Measurements from ENCODE around the gene GLRX. TPM values are rescaled to one million over a fixed set of nuclear protein-coding genes. Genes with fewer than 3 reads are reported as not detected.

GLRX gene
- total RNA-seq, 1 experiment from 2014 or later = 17.9 TPM

DNA sequence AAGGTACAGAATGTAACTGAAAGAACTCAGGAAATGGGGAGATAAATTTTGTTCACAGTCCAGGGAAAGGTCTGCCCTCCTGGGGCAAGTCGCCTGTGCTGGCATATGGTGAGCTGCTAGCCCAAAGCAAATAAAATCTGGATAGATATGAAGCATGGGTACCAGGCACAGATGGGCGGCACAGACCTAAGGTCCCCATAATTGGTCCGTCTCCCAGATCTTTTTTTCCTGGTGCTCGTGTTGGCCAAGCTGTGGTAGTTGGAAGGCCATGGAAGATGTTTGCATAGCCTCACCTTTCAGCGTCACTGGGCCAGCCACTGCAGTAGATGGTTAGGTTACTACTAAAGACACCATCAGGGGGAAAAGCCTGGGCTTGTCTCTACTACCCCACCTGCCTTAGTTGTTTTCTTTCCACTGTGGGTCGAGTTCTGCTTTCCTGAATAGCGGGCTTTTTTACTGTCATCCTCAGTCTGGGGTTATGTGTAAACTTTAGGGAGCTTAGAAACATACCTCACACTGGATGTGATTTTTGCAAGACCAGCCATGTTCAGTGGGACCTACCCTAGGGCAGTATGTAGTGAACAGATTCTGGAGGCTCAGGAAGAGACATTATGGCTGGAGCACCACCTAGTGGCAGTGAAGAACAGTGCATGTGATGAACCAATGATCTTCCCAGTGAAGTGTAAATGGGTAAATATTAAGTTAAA lies 24.2 kb upstream of the GLRX start:
- CTCF ChIA-PET = interaction anchor here (0.6 to 3.5 kb wide), 5 partner anchors 9 to 202 kb away, joined by 3 to 35 read pairs (median 3); partner anchors contain the start of gene RFESD
- H3K36me3 ChIP-seq (ENCODE audit: control insufficient read depth, insufficient read depth, low read length) = no peaks in the 10 kb centered on the region
- Mint-ChIP-seq H3K27me3 (ENCODE audit: insufficient read depth, unreplicated experiment) (no peaks in the 10 kb centered on the region), H3K9me3 (ENCODE audit: unreplicated experiment) (no peaks in the 10 kb centered on the region), H3K4me1 (ENCODE audit: low read depth, unreplicated experiment) (no peaks in the 10 kb centered on the region), H3K4me3 (ENCODE audit: unreplicated experiment) (no peak overlapping the region), H3K36me3 (ENCODE audit: insufficient read depth, unreplicated experiment) (no peaks in the 10 kb centered on the region), H3K27ac (ENCODE audit: unreplicated experiment) (no peak overlapping the region)
- POLR2A ChIA-PET = no interaction called here
- TF ChIP-seq CTCF (IDR thresholded peaks at IDR 0.05; ENCODE audit: insufficient read depth in 1 of 2, low read depth in 1 of 2, low read length in 1 of 2, severe bottlenecking in 1 of 2, unreplicated experiment in 1 of 2) = peak; percentile 91 to 92
- H3K4me3 ChIP-seq (ENCODE audit: low read depth, low read length) = no peak overlapping the region
- no peaks in the 10 kb centered on the region for H3K27me3 ChIP-seq (replicated peaks; ENCODE audit: control insufficient read depth, insufficient read depth, low read length)
- H3K9me3 ChIP-seq = no peaks in the 10 kb centered on the region
- H3K4me1 ChIP-seq = no peaks in the 10 kb centered on the region
- DNase-seq = peak; percentile 66 to 78
- intact Hi-C loops (cut with micrococcal nuclease; ENCODE audit: unreplicated experiment) = loop anchor here (1.0 to 10.0 kb wide), 6 partner anchors 11 to 292 kb away; partner anchors contain the start of genes ARSK, GLRX and SKIC3
- BruUV-seq (replicated peaks) = no TSS peak

DNA sequence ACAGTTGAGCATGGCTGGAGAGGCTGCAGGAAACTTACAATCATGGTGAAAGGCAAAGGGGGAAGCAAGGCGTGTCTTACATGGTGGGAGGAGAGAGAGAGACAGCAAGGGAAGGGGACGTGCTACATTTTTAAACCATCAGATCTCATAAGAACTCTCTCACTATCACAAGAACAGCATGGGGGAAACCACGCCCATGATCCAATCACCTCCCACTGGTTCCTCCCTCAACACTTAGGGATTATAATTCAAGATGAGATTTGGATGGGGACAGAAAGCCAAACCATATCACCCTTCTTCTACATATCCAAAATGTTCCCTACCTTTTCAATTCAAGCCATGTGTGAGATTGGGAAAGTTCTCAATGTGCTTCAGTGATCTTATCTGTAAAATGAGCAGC lies 22.9 kb upstream of the GLRX start:
- no peaks in the 10 kb centered on the region for H3K27me3 ChIP-seq (replicated peaks; ENCODE audit: control insufficient read depth, insufficient read depth, low read length)
- H3K9me3 ChIP-seq = no peaks in the 10 kb centered on the region
- Mint-ChIP-seq H3K9me3 (ENCODE audit: unreplicated experiment) (no peaks in the 10 kb centered on the region), H3K27ac (ENCODE audit: unreplicated experiment) (no peak overlapping the region), H3K4me1 (ENCODE audit: low read depth, unreplicated experiment) (no peaks in the 10 kb centered on the region), H3K36me3 (ENCODE audit: insufficient read depth, unreplicated experiment) (no peaks in the 10 kb centered on the region), H3K4me3 (ENCODE audit: unreplicated experiment) (no peak overlapping the region), H3K27me3 (ENCODE audit: insufficient read depth, unreplicated experiment) (no peaks in the 10 kb centered on the region)
- DNase-seq = no peak
- ChIA-PET POLR2A (no interaction called here), CTCF (no interaction called here)
- no TSS peak for BruUV-seq (replicated peaks)
- TF ChIP-seq CTCF (IDR thresholded peaks at IDR 0.05; ENCODE audit: insufficient read depth in 1 of 2, low read depth in 1 of 2, low read length in 1 of 2, severe bottlenecking in 1 of 2, unreplicated experiment in 1 of 2) = no peak
- H3K4me3 ChIP-seq (ENCODE audit: low read depth, low read length) = no peak overlapping the region
- intact Hi-C loops (cut with micrococcal nuclease; ENCODE audit: unreplicated experiment) = loop anchor here (10.0 kb wide), 1 partner anchor 291 kb away; the partner anchor contains the start of genes ARSK and SKIC3
- H3K4me1 ChIP-seq = no peaks in the 10 kb centered on the region
- no peaks in the 10 kb centered on the region for H3K36me3 ChIP-seq (ENCODE audit: control insufficient read depth, insufficient read depth, low read length)

DNA sequence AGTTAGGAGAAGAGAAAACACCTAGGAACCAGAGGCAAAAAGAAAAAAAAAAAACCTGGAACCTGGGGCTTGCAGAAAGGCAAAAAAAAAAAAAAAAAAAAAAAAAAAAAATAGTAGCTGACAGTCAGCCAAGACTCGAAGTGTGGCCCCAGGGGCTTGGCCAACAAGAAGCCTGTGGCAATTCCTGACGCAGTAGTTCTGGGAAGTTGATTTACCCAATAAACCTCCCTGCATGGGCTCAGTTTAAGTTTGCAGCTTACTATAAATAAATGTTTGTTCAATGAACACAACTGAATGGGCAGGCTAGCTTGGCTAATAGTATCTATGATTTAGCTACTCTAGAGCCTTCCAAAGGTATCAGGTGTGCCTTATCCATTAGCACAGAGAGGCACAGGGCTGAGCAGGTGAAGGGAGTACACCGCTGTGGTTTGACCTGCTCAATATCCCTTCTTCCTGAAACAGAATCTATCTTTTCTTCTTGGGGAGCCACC lies 21.3 kb upstream of the GLRX start:
- Histone ChIP-seq H3K27me3 (replicated peaks; ENCODE audit: control insufficient read depth, insufficient read depth, low read length) (no peaks in the 10 kb centered on the region), H3K4me1 (no peaks in the 10 kb centered on the region), H3K9me3 (no peaks in the 10 kb centered on the region), H3K36me3 (ENCODE audit: control insufficient read depth, insufficient read depth, low read length) (no peaks in the 10 kb centered on the region), H3K4me3 (ENCODE audit: low read depth, low read length) (no peak overlapping the region)
- H3K27ac Mint-ChIP-seq (ENCODE audit: unreplicated experiment) = no peak overlapping the region
- ChIA-PET CTCF (interaction anchor here (2.0 kb wide), 1 partner anchor 63 kb away, joined by 12 read pairs; no protein-coding TSS in a partner anchor), POLR2A (no interaction called here)
- no peak for TF ChIP-seq CTCF (IDR thresholded peaks at IDR 0.05; ENCODE audit: insufficient read depth in 1 of 2, low read depth in 1 of 2, low read length in 1 of 2, severe bottlenecking in 1 of 2, unreplicated experiment in 1 of 2)
- H3K9me3 Mint-ChIP-seq (ENCODE audit: unreplicated experiment) = no peaks in the 10 kb centered on the region
- no peaks in the 10 kb centered on the region for H3K36me3 Mint-ChIP-seq (ENCODE audit: insufficient read depth, unreplicated experiment)
- H3K4me3 Mint-ChIP-seq (ENCODE audit: unreplicated experiment) = no peak overlapping the region
- no TSS peak for BruUV-seq (replicated peaks)
- no peak for DNase-seq
- H3K4me1 Mint-ChIP-seq (ENCODE audit: low read depth, unreplicated experiment) = no peaks in the 10 kb centered on the region
- H3K27me3 Mint-ChIP-seq (ENCODE audit: insufficient read depth, unreplicated experiment) = no peaks in the 10 kb centered on the region
- intact Hi-C loops (cut with micrococcal nuclease; ENCODE audit: unreplicated experiment) = loop anchor here (1.0 to 10.0 kb wide), 2 partner anchors 62 to 289 kb away; partner anchors contain the start of genes ARSK and SKIC3
